GM12891 (cell line): ENCODE measurements around the gene BMPER.

Source experiments
- DNase-seq: peaks from one replicate; pipeline ENCODE4 v3.0.0; 2011; ENCODE audit warnings: low spot score; ENCODE audit not compliant: insufficient read length
- FAIRE-seq: peaks from 2 replicates; lab custom pipeline; 2011; peaks lifted over from hg19 to GRCh38; lab: Jason Lieb, UNC
- PAX5 ChIP-seq: IDR thresholded peaks from 2 replicates; pipeline ENCODE4 v1.6.1; 2011; ENCODE audit warnings: low read length, moderate library complexity, mild to moderate bottlenecking; ENCODE audit not compliant: insufficient read depth, severe bottlenecking
- POLR2A ChIP-seq: IDR thresholded peaks from 2 replicates; pipeline ENCODE4 v1.6.1; 2011; ENCODE audit warnings: low read depth, low read length, control low read depth
- POLR2AphosphoS5 ChIP-seq: IDR thresholded peaks from 2 replicates; pipeline ENCODE4 v1.6.1; 2011; ENCODE audit warnings: low read depth, low read length, control low read depth
- POU2F2 ChIP-seq: IDR thresholded peaks from 2 replicates; pipeline ENCODE4 v1.6.1; 2011; ENCODE audit warnings: low read depth, mild to moderate bottlenecking, control low read depth, low read length, moderate library complexity
- SPI1 ChIP-seq: IDR thresholded peaks from 2 replicates; pipeline ENCODE4 v1.6.1; 2011; ENCODE audit warnings: low read depth, low read length, control low read depth
- TAF1 ChIP-seq: IDR thresholded peaks from 2 replicates; pipeline ENCODE4 v1.6.1; 2011; ENCODE audit warnings: low read depth, low read length, control low read depth

BMPER gene

GRCh38 chr7:34057956-34058355 lies 152.6 kb downstream of the BMPER start:
- DNase-seq = no peak
- TF ChIP-seq PAX5 = no peak
- no peak for TF ChIP-seq SPI1
- no peak for TF ChIP-seq POU2F2
- no peak for TF ChIP-seq POLR2A
- TF ChIP-seq TAF1 = no peak
- TF ChIP-seq POLR2AphosphoS5 = no peak
- FAIRE-seq = no peak

- DNase-seq (no peak), FAIRE-seq (no peak)
- TF ChIP-seq POLR2A (no peak), PAX5 (no peak), POU2F2 (no peak), SPI1 (no peak), TAF1 (no peak), POLR2AphosphoS5 (no peak)
Measured at GRCh38 chr7:34058801-34059135, 153.4 kb downstream of the BMPER start.

DNA sequence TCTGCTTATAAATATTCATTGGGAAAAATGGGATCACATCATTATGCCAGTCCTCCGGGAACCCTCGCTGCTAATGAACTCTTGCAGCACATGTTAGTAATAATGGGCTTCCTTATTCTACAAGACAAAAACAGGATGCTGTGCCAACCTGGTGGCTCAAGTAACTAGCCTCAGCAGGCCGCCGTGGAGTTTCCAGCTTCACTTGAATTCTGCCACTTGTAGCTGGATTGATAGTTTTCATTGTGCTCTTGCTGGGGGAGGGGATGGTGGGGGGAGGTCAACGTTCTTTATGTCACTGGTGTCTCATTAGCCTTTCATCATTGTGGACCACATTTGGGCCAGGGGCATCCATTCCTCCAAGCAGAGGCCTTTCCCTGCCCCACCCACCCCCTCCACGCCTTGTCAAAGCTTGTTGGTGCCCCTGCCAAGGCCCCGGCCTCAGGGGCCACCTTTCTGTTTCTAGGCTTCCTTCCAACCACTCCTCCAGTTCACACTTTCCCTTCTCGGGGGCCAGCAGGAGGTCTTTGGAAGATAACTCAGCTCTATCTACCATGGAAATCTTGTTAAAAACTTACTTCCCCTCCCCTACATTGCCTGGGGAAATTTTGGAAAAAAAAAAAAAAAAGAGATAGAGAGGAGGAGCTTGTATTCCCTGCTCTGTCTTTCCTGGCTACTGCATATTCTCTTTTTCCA lies 153.9 kb downstream of the BMPER start:
- TF ChIP-seq POLR2A = no peak
- no peak for TF ChIP-seq SPI1
- no peak for TF ChIP-seq POLR2AphosphoS5
- TF ChIP-seq POU2F2 = no peak
- no peak for TF ChIP-seq TAF1
- TF ChIP-seq PAX5 = no peak
- DNase-seq = no peak
- FAIRE-seq = no peak

DNA sequence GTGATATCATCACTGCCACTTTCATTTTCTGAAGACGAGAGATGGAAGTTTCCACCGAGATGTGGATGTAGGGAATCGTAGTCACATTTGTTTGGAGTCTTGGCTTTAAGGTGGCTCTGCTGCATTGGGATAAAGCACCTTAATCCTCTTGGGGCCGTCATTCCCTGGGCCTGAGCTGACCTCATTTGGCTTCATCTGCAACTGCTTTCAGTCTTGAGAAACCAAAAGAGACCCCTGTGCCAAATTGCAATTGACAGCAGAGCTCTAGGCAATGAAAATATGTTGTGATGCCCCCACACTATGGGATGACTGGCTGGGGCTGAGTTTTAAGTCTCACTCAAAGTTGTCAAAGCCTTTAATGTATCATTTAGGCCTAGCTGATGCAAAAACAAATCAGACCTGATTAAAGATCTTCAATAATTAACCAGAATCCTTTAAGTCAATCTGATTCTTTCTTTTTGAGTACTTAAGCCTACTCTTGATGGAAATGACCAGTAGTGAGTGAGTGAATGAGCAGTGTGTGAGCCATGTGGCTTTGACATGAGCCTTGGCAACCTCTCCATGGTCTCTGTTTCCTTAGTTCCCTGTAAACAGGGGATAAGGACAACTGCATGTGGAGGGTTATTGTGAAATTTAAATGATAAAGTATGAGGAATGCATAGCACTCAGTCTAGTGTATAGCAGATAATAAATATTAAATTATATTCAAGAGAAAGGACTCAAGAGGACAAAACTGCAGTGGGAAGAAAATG lies 155.0 kb downstream of the BMPER start:
- no peak for FAIRE-seq
- TF ChIP-seq SPI1 (no peak), TAF1 (no peak), POU2F2 (no peak), PAX5 (no peak), POLR2AphosphoS5 (no peak), POLR2A (no peak)
- DNase-seq = no peak

DNA sequence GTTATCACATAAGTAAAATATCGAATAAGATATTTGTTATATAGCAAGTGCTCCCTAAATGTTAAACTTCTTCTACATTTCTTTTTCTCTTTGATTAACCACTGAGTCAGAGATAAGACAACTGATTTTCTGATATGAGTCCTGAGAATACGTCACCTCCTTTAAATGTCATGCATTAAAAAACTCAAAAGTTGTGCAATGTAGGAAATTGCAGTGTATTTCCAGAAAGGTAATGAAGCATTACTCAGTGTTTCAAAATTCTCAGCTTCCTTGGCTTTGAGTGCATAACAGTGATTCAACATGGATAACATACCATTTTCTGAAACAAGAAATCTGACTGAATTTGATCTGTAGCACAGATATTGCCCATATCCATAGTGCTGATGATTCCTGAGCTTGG lies 155.8 kb downstream of the BMPER start:
- no peak for TF ChIP-seq SPI1
- no peak for TF ChIP-seq TAF1
- no peak for TF ChIP-seq POU2F2
- TF ChIP-seq POLR2AphosphoS5 = no peak
- TF ChIP-seq PAX5 = no peak
- TF ChIP-seq POLR2A = no peak
- no peak for DNase-seq
- FAIRE-seq = no peak

DNA sequence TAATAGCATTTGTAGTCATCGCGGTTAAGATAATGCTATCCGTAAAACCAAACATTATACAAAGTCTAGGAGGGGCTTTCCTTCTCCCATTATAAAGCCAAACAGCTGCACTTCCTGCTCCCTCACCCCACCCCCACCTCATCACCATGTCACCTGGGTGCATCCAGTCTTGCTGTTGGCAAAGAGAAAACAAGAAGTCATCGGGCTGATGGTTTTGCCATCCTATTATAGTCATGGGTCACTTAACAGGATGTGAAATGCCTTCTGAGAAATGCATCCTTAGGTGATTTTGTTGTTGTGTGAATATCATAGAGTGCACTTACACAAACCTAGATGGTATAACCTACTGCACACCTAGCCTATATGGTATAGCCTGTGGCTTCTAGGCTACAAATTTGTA lies 157.0 kb downstream of the BMPER start:
- no peak for DNase-seq
- TF ChIP-seq POU2F2 (no peak), POLR2AphosphoS5 (no peak), SPI1 (no peak), POLR2A (no peak), TAF1 (no peak), PAX5 (no peak)
- no peak for FAIRE-seq

DNA sequence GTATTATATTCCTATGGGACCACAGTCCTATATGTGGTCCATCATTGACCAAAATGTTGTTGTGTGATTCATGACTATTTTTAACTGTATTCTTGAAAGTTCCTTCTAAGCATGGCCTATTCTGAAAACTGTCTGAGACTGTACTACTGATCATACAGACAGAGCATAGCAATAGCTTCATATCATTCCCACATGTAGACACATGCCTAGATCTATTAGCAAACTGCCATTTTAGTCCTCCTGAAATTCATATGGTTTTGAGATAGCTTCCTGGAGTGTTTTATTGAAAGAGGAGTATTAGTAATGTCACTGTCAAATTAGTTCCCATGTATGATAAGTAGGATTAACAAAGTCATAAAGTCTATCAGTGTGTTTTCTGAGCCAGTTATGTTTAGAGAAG lies 157.5 kb downstream of the BMPER start:
- TF ChIP-seq TAF1 (no peak), POU2F2 (no peak), POLR2AphosphoS5 (no peak), POLR2A (no peak), SPI1 (no peak), PAX5 (no peak)
- DNase-seq = no peak
- FAIRE-seq = no peak

GRCh38 chr7:34064519-34065158 lies 159.3 kb downstream of the BMPER start:
- TF ChIP-seq POLR2AphosphoS5 (no peak), PAX5 (no peak), TAF1 (no peak), POU2F2 (no peak), SPI1 (no peak), POLR2A (no peak)
- no peak for DNase-seq
- FAIRE-seq = no peak

- no peak for FAIRE-seq
- no peak for DNase-seq
- no peak for TF ChIP-seq POLR2AphosphoS5
Measured at GRCh38 chr7:34066411-34066810, 161.1 kb downstream of the BMPER start.
